CD14-positive monocyte (primary cell): ENCODE measurements around the gene CAMTA1. TPM values are rescaled to one million over a fixed set of nuclear protein-coding genes. Genes with fewer than 3 reads are reported as not detected.

ENCODE experiments used
- DNase-seq, 3 donors: peaks; one replicate each; pipeline ENCODE4 v3.0.0-alpha.2; 2011 to 2022
- H2AFZ ChIP-seq: 2 replicates; pipeline ENCODE4 v1.6.0; 2012; ENCODE audit warnings: mild to moderate bottlenecking, low read depth, low read length, inconsistent platforms; ENCODE audit not compliant: insufficient read depth, poor library complexity, severe bottlenecking
- H3K27ac ChIP-seq, 2 donors: 1 replicate in 1 of 2; 2 replicates in 1 of 2; pipeline ENCODE4 v1.5.1; 2012 to 2013; ENCODE audit warnings: low read length in 2 of 2, control low read depth in 1 of 2, inconsistent platforms in 1 of 2, low read depth in 1 of 2, mild to moderate bottlenecking in 1 of 2
- H3K27me3 ChIP-seq, 2 donors: one replicate each; pipeline versions ENCODE4 v1.6.0 to v1.6.1; 2011 to 2013; ENCODE audit warnings: low read length in 2 of 2; ENCODE audit not compliant: control insufficient read depth in 2 of 2, insufficient read depth in 2 of 2
- H3K36me3 ChIP-seq, 2 donors: replicated peaks in 1 of 2; 1 replicate in 1 of 2; 2 replicates in 1 of 2; pipeline versions ENCODE4 v1.5.1 to v1.6.1; 2012 to 2013; ENCODE audit warnings: low read length in 2 of 2, control low read depth in 1 of 2, inconsistent platforms in 1 of 2, mild to moderate bottlenecking in 1 of 2; ENCODE audit not compliant: insufficient read depth in 2 of 2, control insufficient read depth in 1 of 2
- H3K4me1 ChIP-seq, 2 donors: 1 replicate in 1 of 2; 2 replicates in 1 of 2; pipeline versions ENCODE4 v1.5.1 to v1.6.1; 2012 to 2013; ENCODE audit warnings: low read length in 2 of 2, control low read depth in 1 of 2, inconsistent platforms in 1 of 2, mild to moderate bottlenecking in 1 of 2, moderate library complexity in 1 of 2; ENCODE audit not compliant: insufficient read depth in 2 of 2, control insufficient read depth in 1 of 2
- H3K4me2 ChIP-seq: replicated peaks from 2 replicates; pipeline ENCODE3; 2012; ENCODE audit warnings: low read length, moderate library complexity, mild to moderate bottlenecking; ENCODE audit not compliant: poor library complexity, severe bottlenecking; ENCODE audit errors: extremely low read depth
- H3K4me3 ChIP-seq, 3 experiments: fragments of 200-600 bp in 1 of 3; sonication (generic) in 1 of 3; replicated peaks in 1 of 3; 1 replicate in 2 of 3; 2 replicates in 1 of 3; pipeline ENCODE4 v1.5.1; 2011 to 2013; ENCODE audit warnings: low read length in 3 of 3, mild to moderate bottlenecking in 3 of 3, control low read depth in 2 of 3, low read depth in 2 of 3, inconsistent platforms in 1 of 3, moderate library complexity in 1 of 3
- H3K79me2 ChIP-seq: 2 replicates; pipeline ENCODE4 v1.6.0; 2012; ENCODE audit warnings: mild to moderate bottlenecking, control low read depth, inconsistent platforms, low read length, moderate library complexity; ENCODE audit not compliant: insufficient read depth
- H3K9ac ChIP-seq: 2 replicates; pipeline ENCODE4 v1.6.0; 2017; ENCODE audit warnings: low read length, mild to moderate bottlenecking; ENCODE audit not compliant: insufficient read depth, poor library complexity, severe bottlenecking
- H3K9me3 ChIP-seq, 2 donors: replicated peaks in 1 of 2; 1 replicate in 1 of 2; 2 replicates in 1 of 2; pipeline versions ENCODE4 v1.5.1 to v1.6.1; 2012 to 2013; ENCODE audit warnings: low read length in 2 of 2, control low read depth in 1 of 2; ENCODE audit not compliant: control insufficient read depth in 1 of 2, insufficient read depth in 1 of 2
- H4K20me1 ChIP-seq: 2 replicates; pipeline ENCODE4 v1.6.0; 2012; ENCODE audit warnings: mild to moderate bottlenecking, low read length, control low read depth, moderate library complexity; ENCODE audit not compliant: insufficient read depth
- H3K27ac Mint-ChIP-seq, 7 donors: one replicate each; pipeline ENCODE4 v1.8.0; 2020; ENCODE audit warnings: mild to moderate bottlenecking in 7 of 7, mixed read lengths in 7 of 7, moderate library complexity in 6 of 7, inconsistent platforms in 2 of 7
- H3K27me3 Mint-ChIP-seq, 3 donors: one replicate each; pipeline ENCODE4 v1.8.0; 2021 to 2022; ENCODE audit warnings: low read depth in 3 of 3, mild to moderate bottlenecking in 3 of 3, mixed read lengths in 3 of 3, moderate library complexity in 3 of 3, inconsistent platforms in 1 of 3
- H3K36me3 Mint-ChIP-seq, 2 donors: one replicate each; pipeline ENCODE4 v1.8.0; 2020; ENCODE audit warnings: mixed read lengths in 2 of 2, inconsistent platforms in 1 of 2, mild to moderate bottlenecking in 1 of 2
- H3K4me1 Mint-ChIP-seq: one replicate; pipeline ENCODE4 v1.8.0; 2020; ENCODE audit warnings: mild to moderate bottlenecking, mixed read lengths
- H3K4me3 Mint-ChIP-seq, 2 donors: one replicate each; pipeline ENCODE4 v1.8.0; 2020; ENCODE audit warnings: mild to moderate bottlenecking in 2 of 2, mixed read lengths in 2 of 2, moderate library complexity in 1 of 2
- H3K9me3 Mint-ChIP-seq, 7 donors: one replicate each; pipeline ENCODE4 v1.8.0; 2020 to 2022; ENCODE audit warnings: mixed read lengths in 7 of 7, mild to moderate bottlenecking in 6 of 7, moderate library complexity in 6 of 7, inconsistent platforms in 2 of 7
- CTCF ChIP-seq: fragments of 200-600 bp; IDR thresholded peaks from one replicate; pipeline ENCODE4 v1.8.0; 2022; ENCODE audit warnings: antibody characterized with exemption, mild to moderate bottlenecking
- WGBS: methylation state at CpG from one replicate; pipeline ENCODE4 v1.1.5; 2013; ENCODE audit warnings: missing lambda C conversion rate; ENCODE audit not compliant: insufficient coverage; 5-methylcytosine and 5-hydroxymethylcytosine counted together
- intact Hi-C, 2 donors: fragments of 100-400 bp; cut with micrococcal nuclease; formaldehyde crosslinking; loops; one replicate each; pipeline versions ENCODE4 v1.15.0 to v1.15.1; 2023
- polyA plus RNA-seq, 3 donors: library from polyadenylated mRNA; depleted of rRNA in 1 of 3; unstranded in 2 of 3; stranded (reverse) in 1 of 3; fragments of 300-500 nt in 2 of 3; fragments of >200 nt in 1 of 3; fragmentation: Illumina TruSeq in 2 of 3; gene quantifications; 1 replicate in 2 of 3; 2 replicates in 1 of 3; pipeline ENCODE4 v1.2.3, GENCODE V29; 2012 to 2021

The CAMTA1 gene
- polyA plus RNA-seq, 3 donors = 52.0 to 89.6 (median 78.3) TPM

GRCh38 chr1:7399514-7400125 is 614.4 kb downstream of the CAMTA1 start:
- Mint-ChIP-seq H3K4me3 (no peak overlapping the region), H3K9me3 (peaks cover 1 to 15% (median 12%) of the 10 kb centered on the region in 7 donors), H3K27me3 (peaks cover 0 to 9% (median 4%) of the 10 kb centered on the region in 3 donors), H3K36me3 (no peaks in the 10 kb centered on the region), H3K27ac (no peak overlapping the region), H3K4me1 (no peaks in the 10 kb centered on the region)
- H4K20me1 ChIP-seq = no peaks in the 10 kb centered on the region
- no peaks in the 10 kb centered on the region for H3K36me3 ChIP-seq
- H3K9ac ChIP-seq = no peak overlapping the region
- DNase-seq = no peak
- H3K4me1 ChIP-seq = no peaks in the 10 kb centered on the region
- no peak for TF ChIP-seq CTCF
- H3K27me3 ChIP-seq = no peaks in the 10 kb centered on the region
- H3K4me2 ChIP-seq = no peak overlapping the region
- no peaks in the 10 kb centered on the region for H3K79me2 ChIP-seq
- intact Hi-C loops = no loop called here
- no peak overlapping the region for H3K27ac ChIP-seq
- no peak overlapping the region for H2AFZ ChIP-seq
- no peak overlapping the region for H3K4me3 ChIP-seq
- WGBS = no CpG with 5 or more reads among the region's 1 CpG
- no peaks in the 10 kb centered on the region for H3K9me3 ChIP-seq

- Mint-ChIP-seq H3K27me3 (peaks cover 0 to 9% (median 3%) of the 10 kb centered on the region in 3 donors), H3K4me1 (no peaks in the 10 kb centered on the region), H3K9me3 (peaks cover 0 to 12% (median 6%) of the 10 kb centered on the region in 7 donors), H3K27ac (no peak overlapping the region), H3K4me3 (no peak overlapping the region), H3K36me3 (no peaks in the 10 kb centered on the region)
- intact Hi-C loops = no loop called here
- Histone ChIP-seq H3K9me3 (no peaks in the 10 kb centered on the region), H3K27ac (no peak overlapping the region), H3K36me3 (no peaks in the 10 kb centered on the region), H4K20me1 (no peaks in the 10 kb centered on the region), H3K79me2 (no peaks in the 10 kb centered on the region), H3K4me2 (no peak overlapping the region), H2AFZ (no peak overlapping the region), H3K27me3 (no peaks in the 10 kb centered on the region), H3K9ac (no peak overlapping the region), H3K4me3 (no peak overlapping the region), H3K4me1 (no peaks in the 10 kb centered on the region)
- DNase-seq = no peak
- WGBS = no CpG with 5 or more reads among the region's 1 CpG
- TF ChIP-seq CTCF = no peak
These were observed 615.3 kb downstream of the CAMTA1 start for GRCh38 chr1:7400566-7400965.
